AG09319 (cell line): ENCODE measurements around the gene CEP128.

Experiments
- DNase-seq: peaks from one replicate; pipeline ENCODE4 v3.0.0-alpha.2; 2010; ENCODE audit warnings: low read depth; ENCODE audit errors: extremely low read depth
- TF ChIP-seq, protein P1 (sequence below): IDR thresholded peaks from 2 replicates; pipeline ENCODE4 v1.5.1; 2011; ENCODE audit warnings: low read depth, mild to moderate bottlenecking, inconsistent platforms, low read length, moderate library complexity

The CEP128 gene

DNA sequence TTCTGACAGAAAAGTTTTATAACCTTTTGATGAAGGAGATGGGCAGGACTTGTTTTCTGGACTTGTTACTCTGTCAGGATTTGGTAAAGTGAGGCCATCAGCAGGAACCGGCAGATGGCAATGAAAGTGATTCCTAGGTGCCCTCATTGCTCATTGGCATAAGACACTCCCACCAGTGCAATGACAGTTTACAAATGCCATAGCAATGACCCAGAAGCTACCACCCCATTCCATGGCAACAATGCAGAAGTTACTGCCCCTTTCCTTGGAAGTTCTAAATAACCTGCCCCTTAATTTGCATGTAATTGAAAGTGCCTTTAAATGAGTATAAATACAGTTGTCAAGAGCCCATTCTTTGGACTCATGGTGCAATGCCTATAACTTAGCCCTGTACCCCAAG lies 222.6 kb downstream of the CEP128 start:
- TF ChIP-seq, protein P1, sequence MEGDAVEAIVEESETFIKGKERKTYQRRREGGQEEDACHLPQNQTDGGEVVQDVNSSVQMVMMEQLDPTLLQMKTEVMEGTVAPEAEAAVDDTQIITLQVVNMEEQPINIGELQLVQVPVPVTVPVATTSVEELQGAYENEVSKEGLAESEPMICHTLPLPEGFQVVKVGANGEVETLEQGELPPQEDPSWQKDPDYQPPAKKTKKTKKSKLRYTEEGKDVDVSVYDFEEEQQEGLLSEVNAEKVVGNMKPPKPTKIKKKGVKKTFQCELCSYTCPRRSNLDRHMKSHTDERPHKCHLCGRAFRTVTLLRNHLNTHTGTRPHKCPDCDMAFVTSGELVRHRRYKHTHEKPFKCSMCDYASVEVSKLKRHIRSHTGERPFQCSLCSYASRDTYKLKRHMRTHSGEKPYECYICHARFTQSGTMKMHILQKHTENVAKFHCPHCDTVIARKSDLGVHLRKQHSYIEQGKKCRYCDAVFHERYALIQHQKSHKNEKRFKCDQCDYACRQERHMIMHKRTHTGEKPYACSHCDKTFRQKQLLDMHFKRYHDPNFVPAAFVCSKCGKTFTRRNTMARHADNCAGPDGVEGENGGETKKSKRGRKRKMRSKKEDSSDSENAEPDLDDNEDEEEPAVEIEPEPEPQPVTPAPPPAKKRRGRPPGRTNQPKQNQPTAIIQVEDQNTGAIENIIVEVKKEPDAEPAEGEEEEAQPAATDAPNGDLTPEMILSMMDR: no peak
- DNase-seq: no peak

DNA sequence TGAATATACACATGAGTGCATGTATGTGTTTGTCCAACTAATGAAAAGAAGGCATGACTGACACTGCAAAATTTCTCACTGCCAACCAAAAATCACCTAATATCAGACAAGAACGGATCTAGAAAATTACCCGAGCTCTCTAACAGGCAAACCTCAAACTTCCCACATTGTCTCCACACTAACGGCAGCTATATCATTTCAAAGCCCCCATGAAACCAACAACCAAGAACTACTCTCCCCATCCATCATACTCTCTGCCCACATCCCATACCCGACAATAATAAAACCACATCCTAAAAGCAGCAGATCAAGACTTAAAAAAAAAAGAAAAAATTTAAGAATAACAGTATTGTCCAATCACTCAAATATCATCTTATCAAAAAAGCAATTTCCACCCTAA lies 227.1 kb downstream of the CEP128 start:
- no peak for DNase-seq
- TF ChIP-seq, protein P1: no peak

DNA sequence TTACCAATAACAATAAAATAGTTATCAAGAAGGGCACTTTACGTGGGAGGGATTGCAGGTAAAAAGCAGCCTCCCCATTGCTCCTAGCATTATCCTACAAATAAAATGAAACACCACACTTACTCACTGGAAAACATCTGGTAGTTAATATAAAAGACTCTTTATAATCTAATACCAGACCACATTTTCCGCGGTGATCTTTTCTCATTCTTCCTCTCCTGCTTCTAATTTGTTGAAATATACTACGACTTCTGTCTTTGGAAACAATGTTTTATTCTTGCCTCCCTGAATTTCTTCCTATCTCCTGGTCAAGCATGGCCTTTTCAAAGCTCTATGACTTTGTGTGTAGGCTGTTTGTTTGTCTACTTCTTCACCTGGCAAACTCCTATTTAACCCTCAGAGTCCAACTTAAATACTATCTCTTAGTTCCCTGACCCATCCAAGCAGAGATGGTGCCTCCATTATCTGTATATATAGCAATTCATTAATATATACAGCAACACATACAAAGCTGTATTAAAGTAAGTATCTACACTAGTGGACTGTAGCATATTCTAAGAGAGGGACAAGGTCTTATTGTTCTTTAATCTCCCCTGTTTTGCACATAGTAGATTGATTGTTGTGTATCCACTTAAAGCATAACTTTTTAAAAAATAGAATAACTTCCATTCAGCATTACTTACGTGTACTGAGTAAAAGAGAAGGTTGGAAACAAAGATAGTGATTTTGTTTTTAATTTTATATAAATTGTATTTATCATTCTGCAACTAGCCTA lies 228.3 kb downstream of the CEP128 start:
- DNase-seq: no peak
- TF ChIP-seq, protein P1: no peak

DNA sequence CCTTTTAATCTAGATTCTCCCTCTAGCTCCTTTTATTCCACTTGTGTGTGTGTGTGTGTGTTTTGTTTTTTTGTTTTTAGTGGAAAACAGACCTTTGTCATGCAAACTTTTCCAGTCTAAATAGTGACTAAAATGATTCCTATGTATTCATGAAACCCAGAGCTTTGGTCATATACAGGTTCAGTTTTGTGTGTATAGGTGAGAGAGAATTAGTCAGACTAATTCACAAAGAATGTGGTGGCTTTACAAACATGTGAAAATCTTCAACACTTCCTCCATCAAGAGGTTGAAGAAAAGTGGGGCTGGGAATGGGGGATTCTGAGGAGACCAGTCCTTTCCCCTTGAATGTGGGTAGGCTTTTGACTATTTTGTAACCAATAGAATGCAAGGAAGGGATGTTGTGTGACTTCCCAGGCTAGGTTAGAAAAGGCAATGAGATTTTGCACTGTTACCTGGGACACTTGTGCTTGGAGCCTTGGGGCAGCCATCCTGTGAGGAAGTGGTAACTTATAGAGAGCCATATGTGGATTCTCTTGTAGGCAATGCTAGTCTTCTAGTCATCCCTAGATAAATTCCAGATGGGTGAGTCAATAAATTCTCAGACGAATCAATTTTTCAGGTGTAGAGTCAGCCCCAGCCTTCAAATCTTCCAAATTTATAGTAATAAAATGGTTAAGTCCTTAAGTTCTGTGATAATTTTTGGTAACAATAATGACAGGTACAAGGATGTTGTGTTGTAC lies 236.1 kb downstream of the CEP128 start:
- TF ChIP-seq, protein P1: no peak
- no peak for DNase-seq

DNA sequence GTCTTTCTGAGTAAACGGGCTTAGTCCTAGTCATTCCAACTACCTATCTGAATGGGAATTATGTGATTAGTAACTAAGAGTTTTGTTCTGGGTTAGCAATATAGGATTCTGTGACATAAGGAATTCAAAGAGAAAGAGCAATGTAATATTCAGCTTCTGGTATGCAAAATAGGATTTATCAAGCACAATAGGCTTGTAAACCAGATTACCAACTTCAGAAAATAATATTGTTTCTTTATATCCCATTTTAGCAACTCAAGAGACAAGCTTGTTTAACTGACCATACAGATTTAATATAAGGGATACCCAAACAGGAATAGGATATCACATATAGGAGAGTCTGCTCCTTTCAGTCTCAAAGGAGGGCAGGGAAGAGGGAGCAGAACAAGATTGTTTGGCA lies 240.9 kb downstream of the CEP128 start:
- TF ChIP-seq, protein P1: no peak
- no peak for DNase-seq

DNA sequence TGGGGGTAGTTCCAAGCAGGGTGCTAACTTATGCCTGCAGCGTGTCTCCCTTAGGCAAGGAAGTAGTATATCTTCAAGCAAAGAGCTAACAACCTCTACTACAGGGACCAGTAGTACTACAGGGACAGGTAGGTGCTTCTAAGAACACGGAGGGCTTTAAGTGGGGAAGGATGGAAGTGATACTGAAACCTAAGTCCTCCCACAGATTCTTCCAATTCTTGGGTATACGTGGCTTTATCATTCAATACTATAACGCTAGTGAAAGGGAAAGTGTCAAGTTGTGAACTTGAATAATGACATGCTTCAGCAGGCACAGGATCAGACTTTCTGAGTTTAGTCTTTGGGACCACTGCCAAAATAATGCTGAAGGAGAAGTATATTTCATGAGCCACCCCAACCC lies 241.7 kb downstream of the CEP128 start:
- TF ChIP-seq, protein P1: no peak
- DNase-seq: no peak

DNA sequence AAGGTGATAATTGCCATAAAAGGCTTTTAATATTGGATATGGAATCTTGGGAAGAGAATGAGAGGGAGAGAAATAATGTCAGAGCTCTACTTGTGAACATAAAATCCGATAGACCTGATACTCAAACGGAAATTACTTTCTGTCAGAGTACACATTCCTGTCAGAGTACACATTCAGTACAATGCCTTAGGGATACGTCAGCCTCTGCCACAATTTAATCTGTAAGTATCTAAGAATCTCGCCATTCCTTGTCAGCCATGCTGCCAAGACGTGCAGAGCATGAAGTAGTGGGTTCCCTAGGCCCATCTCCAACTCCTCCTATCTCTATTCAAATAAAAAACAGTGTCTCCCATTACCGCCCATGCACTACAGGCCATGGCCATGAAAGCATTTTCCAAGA lies 242.6 kb downstream of the CEP128 start:
- TF ChIP-seq, protein P1: no peak
- no peak for DNase-seq
